H1 (cell line): ENCODE results near the gene IKBIP. TPM values are rescaled to one million over a fixed set of nuclear protein-coding genes. Genes with fewer than 3 reads are reported as not detected.

Source experiments
- CBX8 ChIP-seq: fragments of 300-800, 300-1000 bp; sonication (generic); IDR thresholded peaks from 2 replicates; pipeline ENCODE4 v1.7.1; 2016; ENCODE audit warnings: low read depth, low read length, borderline replicate concordance
- CHD7 ChIP-seq: fragments of 300-600 bp; sonication (generic); IDR thresholded peaks from 2 replicates; pipeline ENCODE4 v1.7.1; 2012; ENCODE audit warnings: low read length, moderate library complexity, mild to moderate bottlenecking, inconsistent platforms; ENCODE audit not compliant: insufficient replicate concordance
- RBBP5 ChIP-seq: IDR thresholded peaks from 2 replicates; pipeline ENCODE4 v1.7.1; 2012; ENCODE audit warnings: low read depth, mild to moderate bottlenecking, inconsistent platforms, low read length, moderate library complexity, borderline replicate concordance
- RNF2 ChIP-seq: fragments of 200-900, 300-1000 bp; sonication (generic); IDR thresholded peaks from 2 replicates; pipeline ENCODE4 v1.7.1; 2016; ENCODE audit warnings: borderline replicate concordance, low read depth, mild to moderate bottlenecking, antibody characterized with exemption, low read length; ENCODE audit not compliant: poor library complexity, severe bottlenecking; ENCODE audit errors: missing control alignments
- SP4 ChIP-seq: IDR thresholded peaks from 2 replicates; pipeline ENCODE4 v1.6.1; 2012; ENCODE audit warnings: low read length, inconsistent platforms
- SRF ChIP-seq: IDR thresholded peaks from 2 replicates; pipeline ENCODE4 v1.6.1; 2011; ENCODE audit warnings: mild to moderate bottlenecking, low read depth, low read length, moderate library complexity
- polyA plus RNA-seq, 7 experiments: library from polyadenylated mRNA; depleted of rRNA in 3 of 7; stranded (reverse) in 5 of 7; unstranded in 2 of 7; fragments of >200 nt in 5 of 7; fragments of 200-250 nt in 2 of 7; gene quantifications; 1 replicate in 5 of 7; 2 replicates in 1 of 7; 4 replicates in 1 of 7; pipeline versions ENCODE4 v1.2.1 to v1.2.3, GENCODE V29; 2011 to 2013; ENCODE audit warnings: missing spikeins in 2 of 7, mixed read lengths in 2 of 7
- total RNA-seq: library from RNA; stranded (reverse); fragmentation: NEBNext Ultra II Directional; extraction: Animal tissue kit (Norgen Biotek cat#: 25700); gene quantifications from 2 replicates; pipeline ENCODE4 v1.2.1, GENCODE V29; 2021

The IKBIP gene
- total and polyA plus RNA-seq, 2 of the 8 experiments (the other 6 are each of a cell fraction or from before 2014, with no cell fraction given) = 2.7 to 12.4 TPM

GRCh38 chr12:98660521-98660920 is 15.9 kb upstream of the IKBIP start (continued):
- TF ChIP-seq CHD7 = no peak
- no peak for TF ChIP-seq RNF2
- no peak for TF ChIP-seq CBX8
- TF ChIP-seq RBBP5 = no peak
- no peak for TF ChIP-seq SP4
- no peak for TF ChIP-seq SRF
- TF ChIP-seq, all 59 proteins: peak for 0
